ENCODE data around the gene KCNK10. TPM values are rescaled to one million over a fixed set of nuclear protein-coding genes. Genes with fewer than 3 reads are reported as not detected.

The KCNK10 gene
- total RNA-seq, 1 experiment from 2014 or later = 0.96 TPM

DNA sequence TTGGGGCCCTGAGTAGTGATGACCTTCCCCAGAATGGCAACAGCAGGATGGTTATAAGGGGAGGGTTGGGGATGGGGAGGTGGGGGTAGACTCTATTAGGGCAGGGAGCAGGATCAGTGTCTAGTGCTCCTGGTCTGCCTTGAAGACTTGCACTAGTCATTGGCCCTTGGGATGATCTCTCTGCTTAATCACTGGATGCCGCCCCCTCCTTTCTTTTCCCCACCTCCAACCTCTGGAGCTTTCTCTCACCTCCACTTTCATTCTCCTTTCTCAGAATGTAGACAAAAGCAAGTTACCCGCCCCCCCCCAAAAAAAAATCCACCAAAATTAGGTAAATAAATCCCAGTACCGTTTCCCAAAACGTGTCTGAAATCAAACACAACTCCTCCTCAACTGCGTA, 2.8 kb upstream of the KCNK10 start:
- DNase-seq (ENCODE audit: low spot score) (no peak), ATAC-seq (no peak)
- Mint-ChIP-seq H3K9me3 (peaks cover 10% of the 10 kb centered on the region), H3K4me1 (peaks cover 15% of the 10 kb centered on the region), H3K27ac (no peak overlapping the region), H3K27me3 (ENCODE audit: low read depth) (peaks cover 72% of the 10 kb centered on the region), H3K4me3 (peak overlapping the region; percentile 90), H3K36me3 (no peaks in the 10 kb centered on the region)
- POLR2A ChIA-PET = no interaction called here
- no peak for TF ChIP-seq NR3C1 (CRISPR knock-in tag; conservative IDR thresholded peaks at IDR 0.05; ENCODE audit: low read depth)
- TF ChIP-seq RELA (CRISPR knock-in tag; IDR thresholded peaks at IDR 0.05; ENCODE audit: borderline replicate concordance) = no peak
- CTCF ChIA-PET = interaction anchor here (1.0 to 1.3 kb wide), 5 partner anchors 54 to 311 kb away, joined by 3 to 7 read pairs (median 3); no protein-coding TSS in a partner anchor

- Mint-ChIP-seq H3K27me3 (ENCODE audit: low read depth) (peaks cover 64% of the 10 kb centered on the region), H3K27ac (no peak overlapping the region), H3K4me1 (peaks cover 15% of the 10 kb centered on the region), H3K36me3 (no peaks in the 10 kb centered on the region), H3K9me3 (peaks cover 10% of the 10 kb centered on the region), H3K4me3 (peak overlapping the region; percentile 90; the same call in 1 of the 2 replicates)
- DNase-seq (ENCODE audit: low spot score) = no peak
- POLR2A ChIA-PET = no interaction called here
- TF ChIP-seq SMAD4 (CRISPR knock-in tag; IDR thresholded peaks at IDR 0.05) = no peak
- CTCF ChIA-PET = interaction anchor here (1.7 to 3.5 kb wide), 2 partner anchors 55 to 136 kb away, joined by 8 to 18 read pairs; no protein-coding TSS in a partner anchor
- ATAC-seq = no peak
Measured at GRCh38 chr14:88324930-88325329, 1.9 kb upstream of the KCNK10 start.

- H3K36me3 Mint-ChIP-seq = no peaks in the 10 kb centered on the region
- H3K27ac Mint-ChIP-seq = no peak overlapping the region
- CTCF ChIA-PET = interaction anchor here (1.7 to 3.5 kb wide), 2 partner anchors 56 to 135 kb away, joined by 8 to 18 read pairs; no protein-coding TSS in a partner anchor
- DNase-seq (ENCODE audit: low spot score) (no peak), ATAC-seq (no peak)
- TF ChIP-seq ATF6 (CRISPR knock-in tag; IDR thresholded peaks at IDR 0.05) (no peak), OVOL2 (CRISPR knock-in tag; IDR thresholded peaks at IDR 0.05; ENCODE audit: borderline replicate concordance) (no peak)
- H3K27me3 Mint-ChIP-seq (ENCODE audit: low read depth) = peaks cover 60% of the 10 kb centered on the region
- peak overlapping the region; percentile 90 for H3K4me3 Mint-ChIP-seq
- POLR2A ChIA-PET = no interaction called here
- peaks cover 10% of the 10 kb centered on the region for H3K9me3 Mint-ChIP-seq
- peaks cover 15% of the 10 kb centered on the region for H3K4me1 Mint-ChIP-seq
Measured at GRCh38 chr14:88324491-88324890, 1.4 kb upstream of the KCNK10 start.

DNA sequence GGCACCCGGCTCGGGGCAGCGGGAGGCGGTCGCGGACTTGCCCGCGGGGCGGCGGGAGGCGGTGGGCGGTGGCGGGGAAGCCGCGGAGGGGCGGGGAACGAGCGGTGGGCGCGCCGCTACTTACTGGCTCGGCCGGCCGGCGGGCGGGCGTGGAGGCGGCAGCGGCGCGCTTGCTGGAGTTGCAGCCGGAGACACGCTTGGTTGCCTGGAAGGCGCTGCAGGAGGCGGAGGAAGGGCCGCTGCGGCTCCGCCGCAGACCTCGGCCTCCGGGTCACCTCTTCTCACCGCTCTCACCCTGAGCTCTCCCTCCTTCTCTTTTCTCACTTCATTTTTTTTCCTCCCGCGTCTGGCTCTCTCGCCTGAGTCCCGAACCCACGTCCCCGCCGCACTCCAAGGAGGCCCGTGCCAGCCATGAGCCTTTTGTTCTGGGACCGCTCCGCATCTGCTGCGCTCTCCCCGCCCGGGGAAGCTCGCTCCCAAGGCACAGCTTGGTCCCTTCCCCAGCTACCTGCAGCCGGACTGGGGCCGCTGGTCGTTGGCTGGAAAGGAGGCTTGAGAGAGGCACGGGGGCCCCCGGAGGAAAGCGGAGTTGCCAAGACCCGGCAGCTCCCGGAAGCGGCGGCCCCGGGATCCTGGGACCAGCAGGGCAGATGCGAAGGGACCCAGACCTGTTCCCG, 592 bp upstream of the KCNK10 start:
- ChIA-PET POLR2A (no interaction called here), CTCF (interaction anchor here (0.6 to 3.5 kb wide), 3 partner anchors 56 to 237 kb away, joined by 4 to 18 read pairs (median 8); no protein-coding TSS in a partner anchor)
- Mint-ChIP-seq H3K4me3 (peak overlapping the region; percentile 90), H3K9me3 (peaks cover 10% of the 10 kb centered on the region), H3K27ac (no peak overlapping the region), H3K36me3 (no peaks in the 10 kb centered on the region), H3K4me1 (peaks cover 15% of the 10 kb centered on the region), H3K27me3 (ENCODE audit: low read depth) (peaks cover 52% of the 10 kb centered on the region)
- ATAC-seq (peak; percentile 59), DNase-seq (ENCODE audit: low spot score) (peak; percentile 70)
- no peak for TF ChIP-seq ZNF263 (CRISPR knock-in tag; IDR thresholded peaks at IDR 0.05; ENCODE audit: low read depth)
- no peak for TF ChIP-seq AR (CRISPR knock-in tag; IDR thresholded peaks at IDR 0.05)
- no peak for TF ChIP-seq CBFB (CRISPR knock-in tag; IDR thresholded peaks at IDR 0.05; ENCODE audit: low read depth)
- no peak for TF ChIP-seq FOXP4 (CRISPR knock-in tag; IDR thresholded peaks at IDR 0.05)
- TF ChIP-seq EMX1 (CRISPR knock-in tag; IDR thresholded peaks at IDR 0.05) = no peak
- TF ChIP-seq ZNF121 (CRISPR knock-in tag; IDR thresholded peaks at IDR 0.05) = no peak
- TF ChIP-seq ZSCAN18 (CRISPR knock-in tag; IDR thresholded peaks at IDR 0.05) = no peak
- no peak for TF ChIP-seq ZNF219 (CRISPR knock-in tag; IDR thresholded peaks at IDR 0.05; ENCODE audit: borderline replicate concordance)
- TF ChIP-seq, protein P1, sequence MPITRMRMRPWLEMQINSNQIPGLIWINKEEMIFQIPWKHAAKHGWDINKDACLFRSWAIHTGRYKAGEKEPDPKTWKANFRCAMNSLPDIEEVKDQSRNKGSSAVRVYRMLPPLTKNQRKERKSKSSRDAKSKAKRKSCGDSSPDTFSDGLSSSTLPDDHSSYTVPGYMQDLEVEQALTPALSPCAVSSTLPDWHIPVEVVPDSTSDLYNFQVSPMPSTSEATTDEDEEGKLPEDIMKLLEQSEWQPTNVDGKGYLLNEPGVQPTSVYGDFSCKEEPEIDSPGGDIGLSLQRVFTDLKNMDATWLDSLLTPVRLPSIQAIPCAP (CRISPR knock-in tag; IDR thresholded peaks at IDR 0.05) = no peak
- no peak for TF ChIP-seq ESRRA (CRISPR knock-in tag; IDR thresholded peaks at IDR 0.05; ENCODE audit: borderline replicate concordance)
- TF ChIP-seq SP1 (CRISPR knock-in tag; conservative IDR thresholded peaks at IDR 0.05) = no peak
- TF ChIP-seq, protein P2, sequence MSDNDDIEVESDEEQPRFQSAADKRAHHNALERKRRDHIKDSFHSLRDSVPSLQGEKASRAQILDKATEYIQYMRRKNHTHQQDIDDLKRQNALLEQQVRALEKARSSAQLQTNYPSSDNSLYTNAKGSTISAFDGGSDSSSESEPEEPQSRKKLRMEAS (CRISPR knock-in tag; IDR thresholded peaks at IDR 0.05) = peak; percentile 31; the same call in 1 of the 2 replicates
- no peak for TF ChIP-seq CREM (CRISPR knock-in tag; IDR thresholded peaks at IDR 0.05)
